Tibial nerve (tissue), 4 donors: ENCODE measurements around the gene EID3. TPM values are rescaled to one million over a fixed set of nuclear protein-coding genes. Genes with fewer than 3 reads are reported as not detected.

Experiments
- DNase-seq, 2 donors: peaks; one replicate each; pipeline ENCODE4 v3.0.0-alpha.2; 2019; ENCODE audit warnings: low spot score in 2 of 2
- H3K27ac ChIP-seq, 4 donors: fragments of 200-600 bp; sonication (generic) in 3 of 4; one replicate each; pipeline ENCODE4 v1.5.1; 2017 to 2019; ENCODE audit warnings: mild to moderate bottlenecking in 1 of 4
- H3K27me3 ChIP-seq, 2 donors: fragments of 200-600 bp; sonication (generic) in 1 of 2; one replicate each; pipeline versions ENCODE4 v1.5.1 to v1.6.0; 2017 to 2019
- H3K36me3 ChIP-seq, 3 donors: fragments of 200-600 bp; sonication (generic); one replicate each; pipeline ENCODE4 v1.5.1; 2018 to 2019
- H3K4me1 ChIP-seq, 4 donors: fragments of 200-600 bp; sonication (generic) in 3 of 4; one replicate each; pipeline ENCODE4 v1.5.1; 2017 to 2019
- H3K4me3 ChIP-seq, 4 donors: fragments of 200-600 bp; sonication (generic) in 3 of 4; one replicate each; pipeline ENCODE4 v1.5.1; 2017 to 2019; ENCODE audit warnings: mild to moderate bottlenecking in 1 of 4, moderate library complexity in 1 of 4
- H3K9me3 ChIP-seq, 4 donors: fragments of 200-600 bp; sonication (generic) in 3 of 4; one replicate each; pipeline ENCODE4 v1.5.1; 2017 to 2019
- EP300 ChIP-seq, 2 donors: sonication (generic); formaldehyde crosslinking; IDR thresholded peaks; one replicate each; pipeline ENCODE4 v1.6.1; 2017; ENCODE audit warnings: antibody characterized with exemption in 2 of 2, mild to moderate bottlenecking in 1 of 2
- POLR2A ChIP-seq, 2 donors: fragments of 450-650 bp; IDR thresholded peaks; one replicate each; pipeline ENCODE4 v1.6.1; 2017; ENCODE audit warnings: antibody characterized with exemption in 2 of 2, mild to moderate bottlenecking in 2 of 2, moderate library complexity in 2 of 2
- WGBS, 2 donors: methylation state at CpG; one replicate each; pipeline ENCODE4 v1.1.5; 2018; 5-methylcytosine and 5-hydroxymethylcytosine counted together
- total RNA-seq, 4 donors: library from RNA; depleted of rRNA; stranded (reverse); fragments of >200 nt; gene quantifications; one replicate each; pipeline ENCODE4 v1.1.0, GENCODE V29; 2016
- TF ChIP-seq, protein P1 (sequence below), 5 experiments: fragments of 200-600 bp in 3 of 5; fragments of 450-650 bp in 2 of 5; sonication (generic) in 3 of 5; IDR thresholded peaks; one replicate each; pipeline ENCODE4 v1.5.1; 2016 to 2019; ENCODE audit warnings: antibody characterized with exemption in 5 of 5, mild to moderate bottlenecking in 3 of 5, moderate library complexity in 2 of 5

The EID3 gene
- total RNA-seq, 4 donors from 2014 or later: 9.6 to 13.2 (median 10.0) TPM

DNA sequence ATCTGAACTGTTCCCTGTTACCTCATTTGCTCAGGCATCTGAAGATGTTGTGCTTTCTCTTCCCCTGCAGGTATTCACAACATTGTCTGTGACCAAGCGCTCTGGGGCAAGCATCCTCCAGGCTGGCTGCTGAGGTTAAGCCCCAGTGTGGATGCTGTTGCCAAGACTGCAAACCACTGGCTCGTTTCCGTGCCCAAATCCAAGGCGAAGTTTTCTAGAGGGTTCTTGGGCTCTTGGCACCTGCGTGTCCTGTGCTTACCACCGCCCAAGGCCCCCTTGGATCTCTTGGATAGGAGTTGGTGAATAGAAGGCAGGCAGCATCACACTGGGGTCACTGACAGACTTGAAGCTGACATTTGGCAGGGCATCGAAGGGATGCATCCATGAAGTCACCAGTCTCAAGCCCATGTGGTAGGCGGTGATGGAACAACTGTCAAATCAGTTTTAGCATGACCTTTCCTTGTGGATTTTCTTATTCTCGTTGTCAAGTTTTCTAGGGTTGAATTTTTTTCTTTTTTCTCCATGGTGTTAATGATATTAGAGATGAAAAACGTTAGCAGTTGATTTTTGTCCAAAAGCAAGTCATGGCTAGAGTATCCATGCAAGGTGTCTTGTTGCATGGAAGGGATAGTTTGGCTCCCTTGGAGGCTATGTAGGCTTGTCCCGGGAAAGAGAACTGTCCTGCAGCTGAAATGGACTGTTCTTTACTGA, 44.9 kb downstream of the EID3 start:
- TF ChIP-seq EP300 (IDR thresholded peaks at IDR 0.05) (no peak), POLR2A (IDR thresholded peaks at IDR 0.05) (no peak)
- TF ChIP-seq, protein P1, sequence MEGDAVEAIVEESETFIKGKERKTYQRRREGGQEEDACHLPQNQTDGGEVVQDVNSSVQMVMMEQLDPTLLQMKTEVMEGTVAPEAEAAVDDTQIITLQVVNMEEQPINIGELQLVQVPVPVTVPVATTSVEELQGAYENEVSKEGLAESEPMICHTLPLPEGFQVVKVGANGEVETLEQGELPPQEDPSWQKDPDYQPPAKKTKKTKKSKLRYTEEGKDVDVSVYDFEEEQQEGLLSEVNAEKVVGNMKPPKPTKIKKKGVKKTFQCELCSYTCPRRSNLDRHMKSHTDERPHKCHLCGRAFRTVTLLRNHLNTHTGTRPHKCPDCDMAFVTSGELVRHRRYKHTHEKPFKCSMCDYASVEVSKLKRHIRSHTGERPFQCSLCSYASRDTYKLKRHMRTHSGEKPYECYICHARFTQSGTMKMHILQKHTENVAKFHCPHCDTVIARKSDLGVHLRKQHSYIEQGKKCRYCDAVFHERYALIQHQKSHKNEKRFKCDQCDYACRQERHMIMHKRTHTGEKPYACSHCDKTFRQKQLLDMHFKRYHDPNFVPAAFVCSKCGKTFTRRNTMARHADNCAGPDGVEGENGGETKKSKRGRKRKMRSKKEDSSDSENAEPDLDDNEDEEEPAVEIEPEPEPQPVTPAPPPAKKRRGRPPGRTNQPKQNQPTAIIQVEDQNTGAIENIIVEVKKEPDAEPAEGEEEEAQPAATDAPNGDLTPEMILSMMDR (IDR thresholded peaks at IDR 0.05): no peak
- H3K27ac ChIP-seq: no peak overlapping the region
- WGBS, 2 donors: 94 to 95% methylated on average over 11 of the region's 11 CpGs

DNA sequence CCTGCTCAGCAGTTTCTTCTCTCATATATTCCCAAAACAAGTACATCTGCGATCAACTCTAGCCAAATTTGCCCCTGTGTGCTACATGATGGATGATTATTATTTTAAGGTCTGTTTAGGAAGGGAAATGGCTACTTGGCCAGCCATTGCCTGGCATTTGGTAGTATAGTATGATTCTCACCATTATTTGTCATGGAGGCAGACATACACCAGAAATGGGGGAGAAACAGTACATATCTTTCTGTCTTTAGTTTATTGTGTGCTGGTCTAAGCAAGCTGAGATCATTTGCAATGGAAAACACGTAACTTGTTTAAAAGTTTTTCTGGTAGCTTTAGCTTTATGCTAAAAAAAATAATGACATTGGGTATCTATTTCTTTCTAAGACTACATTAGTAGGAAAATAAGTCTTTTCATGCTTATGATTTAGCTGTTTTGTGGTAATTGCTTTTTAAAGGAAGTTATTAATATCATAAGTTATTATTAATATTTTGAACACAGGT, 45.5 kb downstream of the EID3 start:
- TF ChIP-seq, protein P1 (IDR thresholded peaks at IDR 0.05): no peak
- TF ChIP-seq EP300 (IDR thresholded peaks at IDR 0.05) (no peak), POLR2A (IDR thresholded peaks at IDR 0.05) (no peak)
- DNase-seq: no peak
- Histone ChIP-seq H3K27me3 (no peaks in the 10 kb centered on the region), H3K9me3 (no peaks in the 10 kb centered on the region), H3K4me1 (no peaks in the 10 kb centered on the region), H3K36me3 (peaks cover 0 to 68% (median 21%) of the 10 kb centered on the region in 3 donors), H3K27ac (no peak overlapping the region), H3K4me3 (no peak overlapping the region)
- WGBS, 2 donors: 89 to 94% methylated on average over 2 of the region's 2 CpGs

More for the DNA sequence above, 44.9 kb downstream of the EID3 start:
- no peaks in the 10 kb centered on the region for H3K9me3 ChIP-seq
- DNase-seq: no peak
- H3K36me3 ChIP-seq: peaks cover 0 to 70% (median 21%) of the 10 kb centered on the region in 3 donors
- H3K4me3 ChIP-seq: no peak overlapping the region
- no peaks in the 10 kb centered on the region for H3K27me3 ChIP-seq
- H3K4me1 ChIP-seq: no peaks in the 10 kb centered on the region

DNA sequence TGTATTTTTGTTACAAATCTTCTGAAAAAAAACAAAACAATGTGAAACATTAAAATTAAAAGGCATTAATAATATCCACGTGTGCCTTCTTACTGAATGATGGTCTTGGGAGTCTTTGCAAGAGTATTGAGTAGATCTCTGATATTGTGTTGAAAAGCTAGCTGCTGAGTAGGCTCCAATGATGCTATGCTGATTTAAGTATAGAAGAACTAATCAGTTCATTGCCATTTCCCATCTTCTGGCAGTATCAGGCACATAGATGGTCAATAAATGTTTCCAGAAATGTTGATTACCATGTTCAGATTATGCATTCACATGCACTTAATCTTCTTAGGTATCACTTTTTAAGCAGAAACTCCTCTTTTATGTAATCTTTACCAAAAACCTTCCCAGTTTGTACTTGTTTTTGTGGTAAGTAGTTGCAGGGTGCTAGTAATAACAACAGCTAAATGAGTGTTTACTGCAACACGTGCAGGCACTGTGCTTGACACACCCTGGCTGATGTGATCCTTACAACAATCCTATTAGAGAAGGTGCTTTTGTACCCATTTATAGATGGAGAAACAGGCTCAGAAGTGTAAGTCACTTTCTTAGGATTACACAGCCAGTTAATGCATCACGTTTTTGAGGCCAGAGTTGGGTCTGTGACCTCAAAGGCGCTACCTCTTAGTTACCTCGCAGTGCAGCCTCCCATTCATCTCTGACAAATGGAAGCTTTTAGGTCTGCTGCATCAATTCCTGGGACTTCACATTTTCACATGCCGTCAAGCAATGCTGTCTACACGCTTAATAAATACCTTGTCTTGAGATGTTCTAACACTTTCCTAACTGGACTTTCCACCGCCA, 46.9 kb downstream of the EID3 start:
- TF ChIP-seq EP300 (IDR thresholded peaks at IDR 0.05): no peak
- TF ChIP-seq, protein P1 (IDR thresholded peaks at IDR 0.05): no peak
- TF ChIP-seq POLR2A (IDR thresholded peaks at IDR 0.05): no peak
- 85 to 91% methylated on average over 8 of the region's 8 CpGs for WGBS, 2 donors
- H3K9me3 ChIP-seq: no peaks in the 10 kb centered on the region
- no peaks in the 10 kb centered on the region for H3K27me3 ChIP-seq
- no peak overlapping the region for H3K27ac ChIP-seq
- H3K4me3 ChIP-seq: no peak overlapping the region
- H3K4me1 ChIP-seq: no peaks in the 10 kb centered on the region
- peaks cover 0 to 73% (median 21%) of the 10 kb centered on the region in 3 donors for H3K36me3 ChIP-seq
- no peak for DNase-seq

DNA sequence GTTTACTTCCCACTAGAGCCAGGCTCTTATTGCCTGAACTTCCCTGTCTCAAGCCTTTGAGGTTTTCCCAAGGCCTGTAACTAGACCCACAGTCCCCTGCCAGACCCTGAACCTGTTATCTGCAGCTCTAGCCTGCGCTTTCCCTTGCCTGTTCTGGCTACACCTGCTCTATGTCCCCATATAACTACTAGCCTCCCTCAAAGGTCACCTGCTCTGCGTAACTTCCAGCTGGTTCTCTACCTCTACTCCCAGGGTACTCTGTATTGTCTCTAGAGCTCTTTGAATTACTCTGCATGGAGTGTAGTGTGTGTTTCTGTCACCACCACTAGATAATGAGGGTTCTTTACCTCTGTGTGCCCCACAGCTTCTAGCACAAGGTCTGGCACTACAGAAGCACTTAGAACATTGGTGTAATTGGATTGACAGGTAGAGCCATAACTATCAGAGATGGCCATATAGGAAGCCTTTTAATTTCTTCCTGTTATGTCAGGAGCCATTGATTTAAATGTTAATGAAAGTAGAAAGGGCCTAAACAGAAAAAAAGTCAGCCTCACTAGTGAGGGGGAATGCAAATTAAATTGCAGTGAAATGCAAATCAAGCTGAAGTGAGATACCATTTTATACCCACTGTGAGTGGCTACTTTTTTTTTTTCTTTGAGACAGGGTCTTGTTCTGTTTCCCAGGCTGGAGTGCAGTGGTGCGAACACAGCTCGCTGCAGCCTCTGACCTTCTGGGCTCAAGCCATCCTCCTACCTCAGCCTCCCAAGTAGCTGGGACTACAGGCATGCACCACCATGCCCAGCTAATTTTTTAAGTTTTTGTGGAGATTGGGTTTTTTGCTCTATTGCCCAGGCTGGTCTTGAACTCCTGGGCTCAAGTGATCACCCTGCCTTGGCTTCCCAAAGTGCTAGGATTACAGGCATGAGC, 47.8 kb downstream of the EID3 start:
- no peak for TF ChIP-seq EP300 (IDR thresholded peaks at IDR 0.05)
- TF ChIP-seq POLR2A (IDR thresholded peaks at IDR 0.05): no peak
- TF ChIP-seq, protein P1 (IDR thresholded peaks at IDR 0.05): no peak
- Histone ChIP-seq H3K27me3 (no peaks in the 10 kb centered on the region), H3K9me3 (no peaks in the 10 kb centered on the region), H3K27ac (no peak overlapping the region), H3K36me3 (peaks cover 0 to 66% (median 17%) of the 10 kb centered on the region in 3 donors), H3K4me3 (no peak overlapping the region), H3K4me1 (no peaks in the 10 kb centered on the region)
- 100% methylated on average over 4 of the region's 4 CpGs for WGBS, 2 donors
- no peak for DNase-seq
